Endothelial cell of hepatic sinusoid (primary cell): ENCODE results near the gene GABBR2.

Experiments used
- in situ Hi-C: cut with HindIII; loops from 2 replicates; pipeline ENCODE4 v1.10.0; 2017; ENCODE audit warnings: low sequenced_read_pairs

GABBR2 gene

DNA sequence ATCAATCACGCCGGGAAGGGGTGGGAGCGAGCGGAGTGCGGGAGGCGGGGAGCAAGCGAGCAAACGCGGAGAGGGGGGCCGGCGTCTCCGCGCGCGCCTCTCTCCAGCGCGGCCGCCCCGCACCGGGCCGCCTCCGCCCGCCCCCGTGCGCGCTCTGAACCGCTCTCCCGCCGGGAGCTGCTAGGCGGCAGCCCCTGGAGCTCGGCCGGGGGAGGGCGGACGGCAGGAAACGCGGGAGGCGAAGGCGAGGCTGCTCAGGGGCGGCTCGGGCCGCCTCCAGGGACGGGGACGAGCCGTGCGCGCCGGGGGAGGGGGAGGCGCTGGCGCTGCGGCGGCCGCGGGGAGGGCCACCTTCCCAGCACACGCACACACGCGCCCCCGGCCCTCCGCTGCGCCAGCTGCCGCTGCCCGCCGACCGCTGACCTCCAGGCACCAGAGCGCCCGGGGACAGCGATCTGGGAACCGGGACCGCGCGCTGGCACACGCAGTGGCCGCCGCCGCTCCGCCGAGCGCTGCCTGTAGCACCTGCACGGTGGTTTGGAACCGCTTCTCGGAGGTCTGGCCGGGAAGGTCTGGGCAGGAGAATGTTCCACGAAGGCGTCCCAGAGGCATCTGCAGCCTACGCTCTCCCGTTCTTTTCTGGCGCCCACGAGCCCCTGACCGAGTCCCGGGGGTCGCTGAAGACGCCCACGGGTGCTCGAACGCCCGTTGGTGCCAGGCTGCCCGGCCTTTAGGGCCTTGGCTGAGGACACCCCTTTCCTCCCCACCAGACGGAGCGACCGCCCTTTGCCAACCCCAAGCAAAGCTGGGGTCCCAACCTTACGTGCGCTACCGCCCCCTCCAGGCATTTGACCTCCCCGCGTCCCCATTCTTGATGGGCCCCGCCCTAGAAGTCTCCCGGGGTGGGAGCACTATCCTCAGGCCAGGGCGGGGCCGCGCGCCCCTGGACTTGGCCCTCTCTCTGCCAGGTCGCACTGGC is at the start of gene GABBR2:
TSS of gene GABBR2 (minus strand) at position 3 of the 979 bp plus-strand sequence. CDS start 198 bp downstream, outside the sequence.
- in situ Hi-C loops, result no loop called here

DNA sequence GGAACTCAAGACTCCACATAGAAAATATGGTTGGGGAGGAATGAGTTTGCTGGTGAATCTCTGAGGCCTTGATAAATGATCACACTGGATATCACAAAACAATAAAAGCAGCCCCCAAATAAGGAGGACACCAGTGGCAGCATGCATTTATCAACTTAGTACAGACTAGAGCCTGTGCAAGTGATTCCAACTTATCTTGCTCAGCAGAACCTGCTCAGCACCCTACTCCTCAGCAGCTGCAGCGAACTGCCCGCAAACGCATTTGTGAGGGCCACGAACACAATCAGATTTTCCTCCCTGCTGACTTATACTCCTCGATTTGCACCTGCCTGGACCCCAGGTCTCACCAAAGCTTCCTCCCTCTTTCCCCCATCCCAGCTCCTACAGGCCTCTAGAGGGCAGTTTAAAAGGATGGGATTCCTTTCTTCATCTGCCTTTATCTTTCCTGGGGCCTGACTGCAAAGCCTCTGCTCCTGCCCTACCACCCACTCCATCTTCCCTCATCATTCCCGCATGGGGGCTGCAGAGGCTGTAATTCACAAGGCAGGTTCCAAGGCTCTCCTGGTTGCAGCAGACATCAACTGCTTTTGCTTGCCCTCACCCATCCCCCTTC is 46.4 kb upstream of the GABBR2 start:
- in situ Hi-C loops, result loop anchor here (25.0 kb wide), 1 partner anchor 193 kb away; no protein-coding TSS in a partner anchor

DNA sequence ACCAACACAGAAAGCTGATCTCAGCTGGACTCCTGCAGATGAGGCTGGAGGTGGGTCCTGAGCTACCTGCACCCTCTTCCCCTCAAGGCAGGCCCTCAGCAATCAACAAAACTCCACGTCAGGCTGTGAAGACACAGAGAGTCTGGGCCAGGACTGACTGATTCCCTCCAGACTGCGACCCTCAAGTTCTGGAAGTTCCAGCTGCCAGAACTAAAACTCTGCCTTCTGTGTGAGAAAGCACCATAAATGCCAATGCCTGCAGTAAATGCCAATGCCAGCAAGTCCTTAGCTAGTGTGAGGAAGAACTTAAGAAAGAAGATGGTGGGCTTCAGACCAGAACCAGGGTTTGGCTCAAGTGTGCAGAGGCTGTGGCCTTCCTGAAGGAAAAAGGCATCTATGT is 42.5 kb upstream of the GABBR2 start:
- in situ Hi-C loops, result loop anchor here (25.0 kb wide), 1 partner anchor 189 kb away; no protein-coding TSS in a partner anchor

DNA sequence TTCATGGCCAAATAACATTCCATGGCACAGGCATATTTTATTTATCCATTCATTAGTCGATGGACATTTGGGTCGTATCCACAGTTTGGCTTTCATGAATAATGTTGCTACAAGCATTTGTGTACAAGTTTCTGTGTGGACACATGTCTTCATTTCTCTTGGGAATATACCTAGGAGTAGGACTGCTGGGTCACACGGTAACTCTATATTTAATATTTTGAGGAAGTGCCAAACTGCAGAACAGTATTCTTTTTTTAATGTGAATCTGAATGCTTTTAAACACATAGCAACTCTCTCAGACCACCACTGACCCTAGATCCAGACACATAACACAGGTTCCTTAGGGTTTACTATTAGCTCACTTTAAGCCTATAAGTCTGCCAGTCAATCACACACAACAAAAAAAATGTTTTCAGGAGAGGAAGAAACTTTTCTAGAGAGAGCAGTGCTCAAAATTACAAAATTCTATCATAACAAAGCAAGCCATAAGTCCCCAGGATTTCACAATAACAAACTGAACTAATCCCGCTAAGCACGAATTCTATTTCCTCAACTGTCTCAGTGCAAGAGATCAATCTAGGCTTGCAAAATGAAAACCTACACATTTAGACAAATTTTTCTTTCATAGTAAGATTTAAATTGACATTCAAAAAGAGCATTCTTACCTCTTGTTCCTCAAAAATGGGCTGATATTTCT is 41.8 kb upstream of the GABBR2 start:
- in situ Hi-C loops, result loop anchor here (25.0 kb wide), 1 partner anchor 188 kb away; no protein-coding TSS in a partner anchor

DNA sequence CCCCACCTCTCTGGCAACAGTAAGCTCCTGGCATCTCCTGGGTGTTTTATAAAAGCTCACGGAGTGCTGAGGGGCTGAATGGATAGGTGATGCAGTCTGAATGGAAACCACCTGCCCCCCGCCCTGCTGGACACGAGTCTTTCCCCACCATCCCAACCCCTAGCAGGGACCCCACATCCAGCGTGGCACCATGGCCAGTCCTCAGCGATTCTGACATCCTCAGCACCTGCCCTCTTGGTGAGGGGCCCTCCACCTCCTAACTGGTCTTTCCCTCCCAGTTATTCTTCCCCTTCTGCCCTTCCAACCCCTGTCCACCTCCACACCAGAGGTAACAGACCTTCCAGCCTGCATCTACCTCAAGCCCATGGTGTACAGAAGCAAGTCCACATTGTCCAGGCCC is 38.7 kb upstream of the GABBR2 start:
- in situ Hi-C loops, result no loop called here

DNA sequence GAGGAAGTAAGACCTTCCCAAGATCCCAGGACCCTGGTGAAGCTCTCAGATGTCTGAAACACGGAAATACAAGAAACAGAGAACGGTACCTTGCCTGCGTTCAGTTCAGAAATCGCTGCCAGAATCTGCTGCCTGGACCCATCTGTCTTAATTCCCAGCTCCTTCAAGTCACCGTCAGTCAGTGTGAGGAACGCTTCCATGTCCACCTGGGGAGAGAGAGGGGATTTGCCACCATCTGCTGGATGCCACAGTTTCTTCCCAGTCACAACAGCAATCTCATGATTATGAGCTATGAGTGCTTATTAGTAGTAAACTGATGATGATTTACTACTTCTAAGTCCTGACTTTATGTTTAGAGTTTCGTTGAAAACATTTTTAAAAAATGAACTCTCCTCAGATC is 36.7 kb upstream of the GABBR2 start:
- in situ Hi-C loops, result no loop called here

DNA sequence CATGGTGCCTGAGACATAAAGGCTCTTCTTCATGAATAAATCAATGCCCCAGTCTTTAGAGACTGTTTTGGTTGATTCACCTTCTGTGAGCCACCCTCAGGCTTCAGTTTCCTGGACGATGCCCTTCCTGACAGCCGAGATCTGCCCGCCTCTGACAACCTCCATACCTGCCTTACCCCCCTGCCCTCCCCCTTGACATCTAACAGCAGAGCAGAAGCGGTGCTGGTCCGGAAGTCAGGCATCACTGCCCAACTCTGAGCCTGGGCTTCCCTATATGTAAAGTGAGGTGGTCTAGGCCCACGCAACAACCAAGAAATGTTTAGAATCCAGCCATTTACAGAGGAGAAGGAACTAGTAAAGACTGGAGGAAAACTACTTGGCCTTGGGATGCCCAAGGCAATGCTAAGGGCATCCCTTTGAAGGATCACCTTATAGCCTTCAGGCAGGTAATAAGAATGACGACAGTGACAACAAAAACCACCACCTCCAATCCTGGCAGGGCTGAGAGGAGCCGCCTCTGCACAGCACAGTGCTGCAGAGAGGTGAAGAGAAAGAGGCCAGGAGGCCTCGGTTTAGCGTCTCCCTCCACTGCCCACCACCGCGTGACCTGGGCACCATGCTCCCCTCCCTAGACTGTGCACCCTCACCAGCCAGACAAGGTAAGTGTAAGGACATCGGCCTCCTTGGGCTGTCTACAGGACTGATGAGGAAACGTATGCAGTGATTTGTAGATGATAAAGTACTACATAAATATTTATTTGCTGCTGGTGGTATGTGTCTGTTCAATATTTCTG is 35.3 kb upstream of the GABBR2 start:
- in situ Hi-C loops, result no loop called here

DNA sequence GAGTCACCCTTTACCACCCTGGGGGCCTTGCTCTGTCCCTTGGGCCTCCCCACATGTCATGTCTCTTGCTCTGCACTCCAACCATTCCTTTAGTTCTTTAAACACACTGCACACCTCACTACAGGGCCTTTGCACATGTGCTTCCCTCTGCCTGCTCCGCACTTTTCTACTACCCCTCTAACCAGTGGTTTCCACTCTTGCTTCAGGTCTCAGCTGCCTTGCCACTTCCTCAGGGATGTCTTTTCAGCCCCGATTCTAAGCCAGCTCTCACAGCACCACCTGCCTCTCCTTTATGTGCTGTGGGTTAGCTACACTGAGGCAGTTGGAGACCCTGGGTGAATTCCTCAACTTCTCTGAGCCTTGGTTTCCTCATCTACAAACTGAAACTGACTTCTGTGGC is 34.6 kb upstream of the GABBR2 start:
- in situ Hi-C loops, result no loop called here

DNA sequence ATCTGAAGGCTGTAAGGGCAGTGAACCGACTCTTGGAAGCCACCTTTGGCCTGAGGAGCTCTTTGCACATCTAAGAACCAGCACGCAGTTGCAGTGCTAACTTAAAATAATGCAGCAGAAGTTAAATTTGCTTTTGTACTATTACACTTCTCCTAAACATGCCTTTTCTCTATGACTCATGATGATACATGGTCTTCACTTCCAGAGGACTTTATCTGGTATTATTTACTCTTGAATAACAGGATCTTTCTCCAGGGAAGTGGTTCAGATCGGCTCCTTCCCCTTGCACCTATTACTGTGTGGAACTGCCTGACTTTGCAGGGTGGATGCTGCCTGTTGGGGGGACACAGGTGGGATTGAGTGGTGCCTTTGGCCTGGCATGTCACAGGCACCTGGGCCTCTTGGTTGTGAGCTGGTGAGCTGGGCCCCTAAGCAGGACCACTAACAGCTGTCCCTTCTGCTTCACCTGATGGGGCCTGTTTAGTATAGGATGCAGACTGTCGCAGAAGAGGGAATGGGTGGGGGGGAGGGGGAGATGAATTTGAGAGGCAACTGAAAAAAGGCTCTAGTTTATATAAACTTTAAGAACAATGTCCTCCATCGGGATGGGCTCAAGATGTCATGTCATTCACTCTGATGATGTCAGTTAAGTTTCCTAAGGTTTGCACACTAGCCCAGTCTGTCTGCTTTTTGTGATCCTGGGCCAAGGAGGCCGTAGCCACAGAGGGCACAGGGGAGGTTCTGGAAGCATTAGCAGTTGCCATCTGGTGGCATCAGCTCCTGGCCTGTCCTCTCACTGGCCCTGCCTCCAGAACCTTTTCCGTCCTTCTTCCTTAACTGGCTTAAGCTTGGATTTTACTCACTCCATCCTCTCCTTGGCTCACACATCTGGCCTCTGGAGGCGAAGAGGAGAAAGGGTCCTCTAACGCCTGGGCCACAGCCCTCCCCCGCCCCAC is 33.9 kb upstream of the GABBR2 start:
- in situ Hi-C loops, result no loop called here

DNA sequence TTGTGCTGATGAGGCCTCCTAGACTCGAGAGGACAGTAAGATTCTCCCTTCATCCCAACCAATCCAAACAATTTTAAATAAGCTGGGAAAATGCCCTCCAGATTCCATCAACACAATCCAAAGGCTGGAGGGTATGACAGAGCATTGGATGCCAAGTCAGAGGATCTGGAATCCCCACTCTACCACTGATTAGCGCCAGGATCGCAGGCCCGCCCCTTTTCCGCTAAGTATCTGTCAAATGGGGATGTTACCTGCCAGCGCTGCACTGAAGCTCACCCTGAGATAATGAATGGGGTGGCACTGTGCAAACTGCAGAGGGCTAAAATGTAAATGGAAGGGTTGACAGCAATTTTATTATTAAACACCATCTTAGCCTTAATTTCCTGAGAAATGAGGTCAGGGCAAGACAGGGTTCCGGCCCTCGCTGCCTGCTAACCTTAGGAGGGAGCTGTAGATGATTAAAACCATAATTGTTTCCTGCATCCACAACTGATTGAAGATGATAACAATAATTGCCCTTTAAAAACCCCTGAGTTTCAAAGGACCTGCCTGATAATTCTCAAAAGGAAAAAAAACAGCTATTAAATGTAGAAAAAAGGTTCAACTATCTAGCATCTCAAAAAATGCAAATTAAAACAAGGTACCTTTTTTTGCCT is 31.6 kb upstream of the GABBR2 start:
- in situ Hi-C loops, result no loop called here

DNA sequence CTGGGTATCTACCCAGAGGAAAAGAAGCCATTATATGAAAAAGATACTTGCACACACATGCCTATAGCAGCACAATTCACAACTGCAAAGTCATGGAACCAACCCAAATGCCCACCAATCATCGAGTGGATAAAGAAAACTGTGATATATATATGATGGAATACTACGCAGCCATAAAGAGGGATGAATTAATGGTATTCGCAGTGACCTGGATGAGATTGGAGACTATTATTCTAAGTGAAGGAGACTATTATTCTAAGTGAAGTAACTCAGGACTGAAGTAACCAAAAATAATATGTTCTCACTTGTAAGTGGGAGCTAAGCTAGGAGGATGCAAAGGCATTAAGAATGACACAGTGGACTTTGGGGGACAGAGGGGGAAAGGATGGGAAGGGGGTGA is 30.0 kb upstream of the GABBR2 start:
- in situ Hi-C loops, result no loop called here

DNA sequence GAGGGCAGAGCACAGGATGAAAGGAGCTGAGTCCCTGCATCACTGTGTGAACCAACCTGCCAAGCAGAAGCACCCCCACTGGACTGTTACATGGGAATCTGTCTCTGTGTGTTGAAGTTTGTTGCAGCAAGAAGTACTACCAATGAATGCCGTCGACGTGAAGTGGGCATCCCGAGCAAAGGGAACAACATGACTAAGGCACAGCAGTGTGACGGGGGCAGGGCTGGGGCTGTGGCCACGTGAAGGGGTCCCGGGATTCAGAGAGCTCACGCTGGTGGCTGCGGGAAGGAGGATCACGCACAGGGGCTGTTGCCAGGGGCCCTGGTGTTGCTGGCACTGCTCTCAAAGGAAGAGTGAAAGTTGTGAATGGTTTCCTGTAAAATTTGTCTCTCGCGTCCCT is 27.5 kb upstream of the GABBR2 start:
- in situ Hi-C loops, result no loop called here

DNA sequence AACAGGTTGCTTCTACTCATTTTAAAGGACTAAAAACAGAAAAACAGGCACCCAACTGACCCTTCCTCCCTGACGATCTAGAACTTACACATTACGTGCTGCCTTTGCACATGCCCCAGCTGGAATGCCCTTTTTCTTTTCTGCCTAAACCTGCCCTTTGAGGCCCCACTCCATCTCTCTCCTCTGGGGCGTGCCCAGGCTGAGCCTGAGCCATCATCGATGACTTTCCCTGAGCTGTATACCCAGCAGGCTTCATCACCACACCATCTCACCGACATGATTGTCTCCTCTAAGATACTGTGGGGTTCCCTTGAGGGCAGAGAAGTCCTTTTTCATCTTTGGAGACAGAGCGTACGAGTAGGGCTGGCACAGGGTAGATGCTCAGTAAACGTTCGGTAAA is 24.1 kb upstream of the GABBR2 start:
- in situ Hi-C loops, result no loop called here

DNA sequence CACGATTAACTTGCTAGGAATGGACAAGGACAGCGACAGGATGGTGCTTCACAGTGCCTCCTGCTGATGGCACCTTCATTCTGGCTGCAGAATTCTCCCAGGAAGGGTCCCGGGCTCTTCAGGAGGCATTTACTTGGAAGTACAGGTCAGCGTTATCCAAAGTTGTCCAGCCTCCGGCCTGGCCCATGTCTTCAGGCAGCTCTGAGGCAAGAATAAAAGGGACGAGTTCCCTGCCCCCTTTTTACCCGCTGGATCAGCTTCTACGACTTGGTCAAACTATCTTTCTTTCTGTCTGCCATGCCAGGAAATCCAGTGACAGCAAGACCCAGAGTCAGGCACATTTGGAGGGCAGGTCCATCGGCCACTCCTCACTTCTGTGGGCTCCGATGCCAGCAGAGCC is 23.4 kb upstream of the GABBR2 start:
- in situ Hi-C loops, result no loop called here

DNA sequence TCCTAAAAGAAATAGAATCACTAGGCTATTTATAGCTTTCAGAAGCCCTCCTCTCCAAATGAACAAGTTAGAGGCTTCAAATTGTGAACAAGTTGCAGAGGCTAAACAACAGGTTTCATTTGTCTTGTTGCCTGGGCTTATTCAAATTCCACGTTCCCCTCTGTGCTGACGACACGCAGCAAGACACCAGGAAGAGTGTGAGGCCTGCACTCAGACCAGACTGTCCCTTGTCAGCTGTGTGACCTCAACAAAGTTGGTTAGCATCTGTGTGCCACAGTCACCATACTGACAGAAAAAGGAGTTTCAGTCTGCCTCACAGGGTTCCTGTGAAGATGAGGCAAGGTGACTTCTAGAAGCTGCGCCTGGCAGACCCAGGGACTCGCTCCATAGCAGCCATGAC is 22.1 kb upstream of the GABBR2 start:
- in situ Hi-C loops, result no loop called here

DNA sequence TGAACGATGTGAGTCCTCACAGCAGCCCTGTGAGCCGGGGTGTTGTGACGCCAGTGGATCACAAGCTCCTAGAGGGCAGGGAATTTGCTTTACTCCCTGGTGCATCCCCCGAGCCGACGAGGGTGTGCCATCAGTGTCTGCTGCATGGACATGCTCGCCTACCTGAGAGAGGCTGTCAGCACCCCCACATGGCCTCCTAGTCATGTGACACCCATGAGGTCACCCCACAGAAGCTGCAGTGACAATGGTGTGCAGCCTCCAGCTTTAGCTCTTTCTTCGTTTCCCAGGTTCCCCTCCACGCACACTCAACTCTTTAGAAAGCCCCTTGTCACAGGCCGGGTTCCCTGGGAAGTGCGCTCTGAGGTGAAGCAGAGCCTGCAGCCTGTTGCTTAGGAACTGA is 19.8 kb upstream of the GABBR2 start:
- in situ Hi-C loops, result no loop called here

DNA sequence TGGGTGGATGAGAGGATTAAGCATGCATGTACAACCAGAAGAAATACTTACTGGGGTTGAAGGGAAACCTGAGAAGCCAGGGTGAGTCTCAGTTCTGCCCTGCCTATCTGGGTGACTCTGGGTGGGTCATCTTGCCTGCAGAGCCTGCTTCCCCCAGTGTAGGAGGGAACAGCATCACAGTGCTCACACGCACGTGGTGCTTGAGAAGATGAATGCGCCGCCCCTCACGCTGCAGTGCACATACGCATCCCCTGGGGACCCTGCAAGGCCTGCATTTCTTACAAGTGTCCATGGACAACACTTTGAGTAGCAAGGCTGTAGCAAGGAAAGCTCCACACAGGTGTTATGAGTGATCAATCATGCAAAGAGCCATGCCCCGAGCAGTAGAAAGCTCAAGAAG is 18.7 kb upstream of the GABBR2 start:
- in situ Hi-C loops, result no loop called here

DNA sequence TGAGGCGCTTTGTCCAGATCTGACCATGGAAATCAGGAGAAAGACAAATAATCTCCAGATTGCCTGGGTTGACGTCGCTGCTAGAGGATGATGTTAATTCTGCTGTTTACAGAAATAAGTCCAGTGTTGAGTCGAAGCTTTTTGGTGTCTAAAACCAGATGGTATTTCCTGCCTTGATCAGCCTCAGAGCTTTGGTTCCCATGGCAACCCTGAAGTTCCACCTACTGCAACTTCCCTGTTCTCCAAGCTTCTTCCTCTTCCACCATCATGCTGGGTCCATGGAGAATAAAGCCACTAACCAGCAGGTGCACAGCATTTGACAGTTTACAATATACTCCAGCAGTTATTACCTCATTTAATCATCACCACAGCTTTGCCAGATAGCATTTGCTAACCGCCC is 18.0 kb upstream of the GABBR2 start:
- in situ Hi-C loops, result no loop called here
